Esophagus squamous epithelium (tissue), 4 donors: ENCODE results near the gene HCN1.

Source experiments
- POLR2A ChIP-seq, 4 donors: fragments of 450-650 bp; IDR thresholded peaks; one replicate each; pipeline ENCODE4 v1.6.1; 2017; ENCODE audit warnings: antibody characterized with exemption in 4 of 4, mild to moderate bottlenecking in 4 of 4, moderate library complexity in 3 of 4
- TF ChIP-seq, protein P1 (sequence below), 6 experiments: fragments of 450-650 bp in 4 of 6; fragments of 200-600 bp in 2 of 6; sonication (generic) in 2 of 6; IDR thresholded peaks; one replicate each; pipeline ENCODE4 v1.5.1; 2016 to 2019; ENCODE audit warnings: antibody characterized with exemption in 6 of 6, mild to moderate bottlenecking in 4 of 6, moderate library complexity in 4 of 6

DNA sequence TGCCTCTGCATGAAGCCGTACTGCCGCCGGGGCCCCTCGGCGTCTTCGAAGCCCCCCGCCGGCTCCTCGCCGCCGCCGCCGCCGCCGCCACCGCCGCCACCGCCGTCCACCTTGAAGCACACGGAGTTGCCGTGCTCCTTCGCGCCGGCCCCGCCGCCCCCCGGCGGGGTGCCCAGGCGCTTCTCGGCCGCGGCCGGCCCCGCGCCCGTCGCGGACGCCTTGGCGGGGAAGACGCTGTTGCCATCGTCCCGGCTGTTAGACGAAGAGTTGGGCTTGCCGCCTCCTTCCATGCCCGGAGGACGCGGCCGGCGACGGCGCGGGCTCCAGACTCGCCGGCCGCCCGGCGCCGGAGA lies 400 bp downstream of the HCN1 start:
- no peak for TF ChIP-seq POLR2A (IDR thresholded peaks at IDR 0.05)
- TF ChIP-seq, protein P1, sequence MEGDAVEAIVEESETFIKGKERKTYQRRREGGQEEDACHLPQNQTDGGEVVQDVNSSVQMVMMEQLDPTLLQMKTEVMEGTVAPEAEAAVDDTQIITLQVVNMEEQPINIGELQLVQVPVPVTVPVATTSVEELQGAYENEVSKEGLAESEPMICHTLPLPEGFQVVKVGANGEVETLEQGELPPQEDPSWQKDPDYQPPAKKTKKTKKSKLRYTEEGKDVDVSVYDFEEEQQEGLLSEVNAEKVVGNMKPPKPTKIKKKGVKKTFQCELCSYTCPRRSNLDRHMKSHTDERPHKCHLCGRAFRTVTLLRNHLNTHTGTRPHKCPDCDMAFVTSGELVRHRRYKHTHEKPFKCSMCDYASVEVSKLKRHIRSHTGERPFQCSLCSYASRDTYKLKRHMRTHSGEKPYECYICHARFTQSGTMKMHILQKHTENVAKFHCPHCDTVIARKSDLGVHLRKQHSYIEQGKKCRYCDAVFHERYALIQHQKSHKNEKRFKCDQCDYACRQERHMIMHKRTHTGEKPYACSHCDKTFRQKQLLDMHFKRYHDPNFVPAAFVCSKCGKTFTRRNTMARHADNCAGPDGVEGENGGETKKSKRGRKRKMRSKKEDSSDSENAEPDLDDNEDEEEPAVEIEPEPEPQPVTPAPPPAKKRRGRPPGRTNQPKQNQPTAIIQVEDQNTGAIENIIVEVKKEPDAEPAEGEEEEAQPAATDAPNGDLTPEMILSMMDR (IDR thresholded peaks at IDR 0.05): no peak
